BE2C (cell line): ENCODE measurements around the gene C6orf132.
"Not testable (repeated sequence)": the region's sequence is repeated elsewhere in the genome, so short reads cannot be mapped to it uniquely, and the experiment has no call there.

Experiments
- DNase-seq: peaks from one replicate; pipeline ENCODE4 v3.0.0-alpha.2; 2020
- H3K27me3 ChIP-seq: fragments of 250-450 bp; sonication (Bioruptor Pico); 2 replicates; pipeline ENCODE4 v1.5.1; 2020; ENCODE audit warnings: mild to moderate bottlenecking
- H3K36me3 ChIP-seq: fragments of 250-450 bp; sonication (Bioruptor Pico); 2 replicates; pipeline ENCODE4 v1.5.1; 2020; ENCODE audit warnings: mild to moderate bottlenecking
- H3K4me1 ChIP-seq: fragments of 250-450 bp; sonication (Bioruptor Pico); 2 replicates; pipeline ENCODE4 v1.5.1; 2020
- H3K4me3 ChIP-seq: 2 replicates; pipeline ENCODE4 v1.5.1; 2011; ENCODE audit warnings: low read depth, low read length
- H3K9me3 ChIP-seq: fragments of 250-450 bp; sonication (Bioruptor Pico); 2 replicates; pipeline ENCODE4 v1.5.1; 2020
- TF ChIP-seq, protein P1 (sequence below): IDR thresholded peaks from 2 replicates; pipeline ENCODE4 v1.5.1; 2012; ENCODE audit warnings: mild to moderate bottlenecking, low read depth, low read length

The C6orf132 gene

DNA sequence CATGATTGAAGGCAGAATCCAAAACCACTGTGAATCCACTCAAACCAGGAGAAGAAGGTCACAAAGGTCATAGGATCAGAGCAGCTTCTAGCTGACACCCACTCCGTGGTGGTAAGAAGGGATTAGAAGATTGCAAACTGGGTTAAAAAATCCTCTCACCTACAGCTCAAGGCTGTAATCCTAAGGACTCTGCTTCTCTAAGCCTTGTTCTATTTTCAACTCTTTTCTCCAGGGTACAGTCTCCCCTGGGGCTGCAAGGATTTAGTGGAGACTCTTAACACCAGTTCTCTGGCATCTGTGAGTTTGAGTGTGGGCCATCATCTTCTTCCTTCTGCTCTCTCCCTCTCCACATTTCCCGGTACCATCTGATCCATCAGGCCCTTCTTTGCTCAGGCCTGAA is 30.7 kb upstream of the C6orf132 start, which contains the start of gene GUCA1A:
TSS of gene GUCA1A (plus strand) at position 264 of the 400 bp plus-strand sequence. CDS start 250 bp downstream, outside the sequence.
- no peaks in the 10 kb centered on the region for H3K27me3 ChIP-seq
- no peak within 1 kb of the TSS for H3K4me3 ChIP-seq
- H3K36me3 ChIP-seq = no peaks in the 10 kb centered on the region
- H3K4me1 ChIP-seq = no peaks in the 10 kb centered on the region
- TF ChIP-seq, protein P1, sequence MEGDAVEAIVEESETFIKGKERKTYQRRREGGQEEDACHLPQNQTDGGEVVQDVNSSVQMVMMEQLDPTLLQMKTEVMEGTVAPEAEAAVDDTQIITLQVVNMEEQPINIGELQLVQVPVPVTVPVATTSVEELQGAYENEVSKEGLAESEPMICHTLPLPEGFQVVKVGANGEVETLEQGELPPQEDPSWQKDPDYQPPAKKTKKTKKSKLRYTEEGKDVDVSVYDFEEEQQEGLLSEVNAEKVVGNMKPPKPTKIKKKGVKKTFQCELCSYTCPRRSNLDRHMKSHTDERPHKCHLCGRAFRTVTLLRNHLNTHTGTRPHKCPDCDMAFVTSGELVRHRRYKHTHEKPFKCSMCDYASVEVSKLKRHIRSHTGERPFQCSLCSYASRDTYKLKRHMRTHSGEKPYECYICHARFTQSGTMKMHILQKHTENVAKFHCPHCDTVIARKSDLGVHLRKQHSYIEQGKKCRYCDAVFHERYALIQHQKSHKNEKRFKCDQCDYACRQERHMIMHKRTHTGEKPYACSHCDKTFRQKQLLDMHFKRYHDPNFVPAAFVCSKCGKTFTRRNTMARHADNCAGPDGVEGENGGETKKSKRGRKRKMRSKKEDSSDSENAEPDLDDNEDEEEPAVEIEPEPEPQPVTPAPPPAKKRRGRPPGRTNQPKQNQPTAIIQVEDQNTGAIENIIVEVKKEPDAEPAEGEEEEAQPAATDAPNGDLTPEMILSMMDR = no peak
- no peaks in the 10 kb centered on the region for H3K9me3 ChIP-seq
- no peak for DNase-seq

DNA sequence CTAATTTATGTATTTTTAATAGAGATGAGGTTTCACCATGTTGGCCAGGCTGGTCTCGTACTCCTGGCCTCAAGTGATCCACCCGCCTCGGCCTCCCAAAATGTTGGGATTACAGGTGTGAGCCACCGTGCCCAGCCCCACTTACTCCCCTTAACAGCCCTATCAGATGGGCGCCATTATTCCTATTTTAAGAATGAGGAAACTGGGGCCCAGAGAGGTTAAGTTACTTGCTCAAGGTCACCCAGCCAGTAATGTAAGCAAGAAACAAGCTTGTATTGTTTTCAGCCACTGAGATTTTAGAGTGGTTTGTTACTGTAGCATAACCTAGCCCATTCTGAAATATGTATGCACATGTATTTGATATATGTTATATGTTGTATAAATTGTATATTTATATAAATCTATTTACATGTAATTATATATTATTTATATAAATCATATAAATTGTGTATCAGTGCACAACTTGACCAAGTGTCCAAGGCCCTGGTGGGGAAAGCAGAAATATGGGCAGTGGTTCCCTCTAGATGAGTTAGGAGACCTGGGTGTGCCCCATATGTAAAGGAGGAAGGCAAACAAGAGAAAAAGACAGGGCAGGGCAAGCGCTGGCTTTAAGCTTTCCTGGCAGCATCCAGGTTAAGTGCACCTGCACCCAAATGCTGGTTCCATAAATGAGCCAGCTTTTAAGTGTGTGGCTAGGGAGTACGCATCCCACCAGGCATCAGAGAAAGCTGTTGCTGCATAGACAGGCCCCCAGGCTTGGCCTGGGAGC is 29.6 kb upstream of the C6orf132 start:
- no peaks in the 10 kb centered on the region for H3K4me1 ChIP-seq
- no peak for DNase-seq
- H3K36me3 ChIP-seq = no peaks in the 10 kb centered on the region
- H3K4me3 ChIP-seq = no peak overlapping the region
- TF ChIP-seq, protein P1 = no peak
- H3K9me3 ChIP-seq = no peaks in the 10 kb centered on the region
- H3K27me3 ChIP-seq = no peaks in the 10 kb centered on the region

DNA sequence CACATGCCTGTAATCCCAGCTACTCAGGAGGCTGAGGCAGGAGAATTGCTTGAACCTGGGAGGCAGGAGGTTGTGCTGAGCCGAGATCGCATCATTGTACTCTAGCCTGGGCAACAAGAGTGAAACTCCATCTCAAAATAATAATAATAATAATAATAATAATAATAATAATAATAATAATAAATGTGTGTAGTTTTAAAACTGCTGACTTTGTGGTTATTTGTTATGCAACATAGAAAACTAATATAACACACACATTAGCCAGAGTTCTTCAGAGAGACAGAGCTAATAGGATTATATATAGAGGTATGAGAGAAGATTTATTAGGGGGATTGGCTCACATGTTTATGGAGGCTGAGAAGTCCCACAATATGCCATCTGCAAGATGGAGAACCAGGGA is 27.4 kb upstream of the C6orf132 start:
- H3K9me3 ChIP-seq, H3K36me3 ChIP-seq, H3K27me3 ChIP-seq, H3K4me3 ChIP-seq, H3K4me1 ChIP-seq, DNase-seq: not testable (repeated sequence)

DNA sequence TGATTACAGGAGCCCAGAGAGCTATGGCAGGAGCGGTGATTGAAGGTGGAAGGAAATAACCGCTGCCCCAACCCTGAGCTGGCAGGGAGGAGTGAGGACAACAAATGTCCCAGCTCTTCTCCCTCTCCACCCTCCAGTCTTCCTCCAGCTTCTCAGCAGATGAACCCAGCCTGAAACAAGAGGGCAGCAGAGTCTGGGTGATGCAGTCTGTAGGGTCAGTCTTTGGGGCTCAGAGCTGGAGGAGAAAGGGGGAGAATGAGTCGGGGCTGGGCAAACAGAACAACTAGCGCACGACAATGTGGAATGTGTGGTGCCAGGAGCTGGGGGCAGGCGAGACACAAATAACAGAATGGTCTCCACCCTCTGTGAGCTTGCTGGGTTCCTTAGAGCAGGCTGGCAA is 26.2 kb upstream of the C6orf132 start:
- no peak overlapping the region for H3K4me3 ChIP-seq
- TF ChIP-seq, protein P1 = no peak
- no peaks in the 10 kb centered on the region for H3K27me3 ChIP-seq
- no peaks in the 10 kb centered on the region for H3K9me3 ChIP-seq
- DNase-seq = no peak
- peaks cover 3% of the 10 kb centered on the region; the same call in 1 of the 2 replicates for H3K4me1 ChIP-seq
- H3K36me3 ChIP-seq = no peaks in the 10 kb centered on the region

DNA sequence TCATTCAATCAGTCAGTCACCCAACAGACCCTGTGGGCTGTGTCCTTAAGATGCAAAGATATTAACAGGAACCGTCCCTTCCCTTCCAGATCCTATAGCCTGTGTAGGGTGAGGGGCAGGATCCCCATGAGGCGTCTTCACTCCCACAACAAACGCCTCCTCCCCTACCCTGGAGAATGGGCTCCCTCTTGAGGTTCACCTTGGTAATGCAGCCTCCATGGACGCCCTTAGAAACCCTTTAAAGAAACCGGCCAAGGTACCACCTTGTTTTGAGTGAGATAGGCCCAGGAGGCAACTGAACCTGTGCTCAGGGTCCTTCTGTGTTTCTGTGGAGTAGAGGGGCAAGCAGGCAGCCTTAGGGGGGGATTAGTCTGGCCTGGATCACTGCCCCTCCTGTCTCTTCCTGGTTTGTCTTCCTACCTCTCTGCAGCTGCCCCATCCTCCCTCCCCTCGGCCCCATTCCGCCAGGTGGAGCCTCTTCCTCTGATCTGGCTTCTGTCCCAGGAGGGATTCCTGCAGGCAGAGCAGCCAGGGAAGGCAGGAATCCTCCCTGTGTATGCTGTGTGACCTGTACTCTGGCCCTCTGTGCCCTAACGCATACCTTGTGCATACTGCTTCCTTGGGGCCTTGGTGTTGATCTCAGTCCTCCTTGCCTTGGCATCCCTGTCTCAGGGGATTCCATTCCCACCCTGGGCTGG is 24.2 kb upstream of the C6orf132 start:
- Histone ChIP-seq H3K4me1 (peaks cover 3% of the 10 kb centered on the region; the same call in 1 of the 2 replicates), H3K4me3 (no peak overlapping the region), H3K9me3 (no peaks in the 10 kb centered on the region), H3K27me3 (no peaks in the 10 kb centered on the region), H3K36me3 (no peaks in the 10 kb centered on the region)
- peak; percentile 84 for DNase-seq
- TF ChIP-seq, protein P1 = peak; percentile 98

DNA sequence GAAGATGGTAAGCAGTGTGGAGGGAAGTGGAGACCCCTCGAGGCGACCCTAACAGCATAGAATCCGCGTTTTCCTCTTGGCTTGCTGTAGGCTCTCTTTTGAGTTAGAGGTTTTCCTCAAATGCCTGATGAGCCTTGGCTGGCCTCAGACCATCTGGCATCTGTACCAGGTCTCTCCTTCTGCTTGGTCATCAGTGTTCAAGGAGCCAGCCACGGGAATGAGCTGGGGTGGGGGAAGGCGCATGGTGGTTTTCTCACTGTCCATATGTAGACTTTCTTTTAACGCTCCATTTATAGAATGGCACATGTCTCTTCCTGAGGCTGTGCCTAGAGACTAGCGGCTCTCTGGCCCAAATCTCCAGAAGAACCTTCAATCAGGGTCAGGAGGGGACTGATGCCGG is 22.6 kb upstream of the C6orf132 start:
- H3K27me3 ChIP-seq = no peaks in the 10 kb centered on the region
- no peak overlapping the region for H3K4me3 ChIP-seq
- TF ChIP-seq, protein P1 = no peak
- no peaks in the 10 kb centered on the region for H3K36me3 ChIP-seq
- DNase-seq = no peak
- H3K9me3 ChIP-seq = no peaks in the 10 kb centered on the region
- H3K4me1 ChIP-seq = peaks cover 3% of the 10 kb centered on the region; the same call in 1 of the 2 replicates
